HEK293T (cell line): Measurements from ENCODE around the gene C2orf74.

ENCODE experiments used
- BHLHE40 ChIP-seq: fragments of 450-650 bp; IDR thresholded peaks from 2 replicates; pipeline ENCODE4 v1.6.1; 2016; ENCODE audit warnings: mild to moderate bottlenecking, moderate library complexity, borderline replicate concordance
- ELF4 ChIP-seq: fragments of 450-650 bp; IDR thresholded peaks from 2 replicates; pipeline ENCODE4 v1.6.1; 2017; ENCODE audit warnings: antibody characterized with exemption
- FOXA1 ChIP-seq: fragments of 450-650 bp; IDR thresholded peaks from 2 replicates; pipeline ENCODE4 v1.6.1; 2016; ENCODE audit warnings: mild to moderate bottlenecking
- FOXK2 ChIP-seq: fragments of 450-650 bp; IDR thresholded peaks from 2 replicates; pipeline ENCODE4 v1.6.1; 2016; ENCODE audit warnings: mild to moderate bottlenecking
- FOXM1 ChIP-seq: fragments of 450-650 bp; IDR thresholded peaks from 2 replicates; pipeline ENCODE4 v1.6.1; 2017; ENCODE audit warnings: mild to moderate bottlenecking, borderline replicate concordance
- HDGF ChIP-seq: fragments of 450-650 bp; IDR thresholded peaks from 2 replicates; pipeline ENCODE4 v1.6.1; 2017; ENCODE audit warnings: antibody characterized with exemption, borderline replicate concordance
- LEF1 ChIP-seq: fragments of 450-650 bp; IDR thresholded peaks from 2 replicates; pipeline ENCODE4 v1.6.1; 2017; ENCODE audit warnings: mild to moderate bottlenecking, borderline replicate concordance
- PKNOX1 ChIP-seq: fragments of 450-650 bp; IDR thresholded peaks from 2 replicates; pipeline ENCODE4 v1.6.1; 2016
- SP1 ChIP-seq: fragments of 450-650 bp; IDR thresholded peaks from 2 replicates; pipeline ENCODE4 v1.6.1; 2017
- SUZ12 ChIP-seq: fragments of 450-650 bp; IDR thresholded peaks from 2 replicates; pipeline ENCODE4 v1.6.1; 2016; ENCODE audit warnings: mild to moderate bottlenecking
- TARDBP ChIP-seq: fragments of 450-650 bp; IDR thresholded peaks from 2 replicates; pipeline ENCODE4 v1.6.1; 2016
- ZNF384 ChIP-seq: fragments of 450-650 bp; IDR thresholded peaks from 2 replicates; pipeline ENCODE4 v1.6.1; 2016

GRCh38 chr2:61165946-61166345 lies 4.0 kb downstream of the C2orf74 start:
- TF ChIP-seq ZNF384 (no peak), TARDBP (no peak), SUZ12 (no peak), FOXK2 (no peak), SP1 (no peak), HDGF (no peak), ELF4 (no peak), BHLHE40 (no peak), FOXM1 (no peak), LEF1 (no peak), FOXA1 (no peak), PKNOX1 (no peak)
